Gastroesophageal sphincter (tissue), 4 donors: ENCODE measurements around the gene SHLD2. TPM values are rescaled to one million over a fixed set of nuclear protein-coding genes. Genes with fewer than 3 reads are reported as not detected.
"Not testable (repeated sequence)": the region's sequence is repeated elsewhere in the genome, so short reads cannot be mapped to it uniquely, and the experiment has no call there.

Experiments
- ATAC-seq: fragments of 150-250 bp; one replicate; pipeline ENCODE4 v1.9.1; 2016; ENCODE audit warnings: mild to moderate bottlenecking, moderate library complexity
- H3K27ac ChIP-seq, 4 donors: fragments of 200-600 bp; sonication (generic) in 3 of 4; 1 replicate in 3 of 4; 2 replicates in 1 of 4; pipeline ENCODE4 v1.5.1; 2016 to 2019
- H3K27me3 ChIP-seq: fragments of 200-600 bp; sonication (generic); one replicate; pipeline ENCODE4 v1.5.1; 2019
- H3K36me3 ChIP-seq, 2 donors: fragments of 200-600 bp; sonication (generic); one replicate each; pipeline ENCODE4 v1.5.1; 2019; ENCODE audit warnings: control low read depth in 1 of 2
- H3K4me1 ChIP-seq, 3 donors: fragments of 200-600 bp; sonication (generic); 1 replicate in 2 of 3; 2 replicates in 1 of 3; pipeline ENCODE4 v1.5.1; 2016 to 2019; ENCODE audit warnings: control low read depth in 2 of 3
- H3K4me3 ChIP-seq, 2 donors: fragments of 200-600 bp; sonication (generic); one replicate each; pipeline ENCODE4 v1.5.1; 2019; ENCODE audit warnings: mild to moderate bottlenecking in 1 of 2, moderate library complexity in 1 of 2
- H3K9me3 ChIP-seq, 3 donors: fragments of 200-600 bp; sonication (generic); one replicate each; pipeline ENCODE4 v1.5.1; 2017 to 2019; ENCODE audit warnings: control low read depth in 2 of 3
- WGBS, 2 donors: methylation state at CpG; one replicate each; pipeline ENCODE4 v1.1.5; 2018; ENCODE audit warnings: low coverage in 1 of 2; 5-methylcytosine and 5-hydroxymethylcytosine counted together
- total RNA-seq, 4 donors: library from RNA; depleted of rRNA; stranded (reverse); fragments of >200 nt; gene quantifications; one replicate each; pipeline ENCODE4 v1.1.0, GENCODE V29; 2016

SHLD2 gene
- total RNA-seq, 4 donors from 2014 or later, result 21.2 to 31.0 (median 26.6) TPM

DNA sequence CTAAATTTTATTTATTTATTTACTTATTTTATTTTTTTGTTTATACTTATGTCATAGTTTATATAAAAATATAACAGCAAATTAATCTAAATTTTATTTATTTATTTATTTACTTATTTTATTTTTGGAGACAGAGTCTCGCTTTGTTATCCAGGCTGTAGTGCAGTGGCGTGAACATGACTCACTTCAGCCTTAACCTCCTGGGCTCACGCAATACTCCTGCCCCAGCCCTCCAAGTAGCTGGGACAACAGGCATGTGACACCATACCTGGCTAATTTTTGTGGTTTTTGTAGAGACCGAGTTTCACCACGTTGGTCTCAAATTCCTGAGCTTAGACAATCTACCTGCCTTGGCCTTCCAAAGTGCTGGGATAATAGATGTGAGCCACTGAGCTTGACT is 115.3 kb downstream of the SHLD2 start:
- not testable (repeated sequence) for ATAC-seq, H3K4me3 ChIP-seq, H3K27ac ChIP-seq, H3K4me1 ChIP-seq, H3K27me3 ChIP-seq, H3K9me3 ChIP-seq, H3K36me3 ChIP-seq
- 93 to 95% methylated on average over 5 of the region's 5 CpGs for WGBS, 2 donors

DNA sequence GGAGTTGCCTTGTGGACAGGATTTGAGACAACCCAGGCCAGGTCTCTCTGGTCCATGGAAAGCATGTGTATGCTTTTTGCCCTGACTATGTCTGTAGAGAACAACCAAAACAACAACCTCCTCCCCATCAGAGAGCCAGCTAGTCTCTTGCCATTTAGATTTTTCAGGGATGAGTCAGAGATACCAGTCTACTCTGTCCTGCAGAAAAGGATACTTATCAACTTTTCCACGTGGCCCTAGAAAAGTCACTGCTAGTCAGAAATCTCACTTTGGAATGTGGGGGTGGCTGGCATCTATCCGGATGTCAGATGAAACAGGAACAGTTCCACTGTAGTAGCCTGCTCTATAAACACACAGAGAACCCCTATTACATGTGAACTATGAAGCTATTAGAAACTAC is 116.8 kb downstream of the SHLD2 start:
- ATAC-seq, H3K4me3 ChIP-seq, H3K27ac ChIP-seq, H3K27me3 ChIP-seq, H3K9me3 ChIP-seq, H3K36me3 ChIP-seq, H3K4me1 ChIP-seq: not testable (repeated sequence)
- 40 to 57% methylated on average over 1 of the region's 2 CpGs for WGBS, 2 donors

DNA sequence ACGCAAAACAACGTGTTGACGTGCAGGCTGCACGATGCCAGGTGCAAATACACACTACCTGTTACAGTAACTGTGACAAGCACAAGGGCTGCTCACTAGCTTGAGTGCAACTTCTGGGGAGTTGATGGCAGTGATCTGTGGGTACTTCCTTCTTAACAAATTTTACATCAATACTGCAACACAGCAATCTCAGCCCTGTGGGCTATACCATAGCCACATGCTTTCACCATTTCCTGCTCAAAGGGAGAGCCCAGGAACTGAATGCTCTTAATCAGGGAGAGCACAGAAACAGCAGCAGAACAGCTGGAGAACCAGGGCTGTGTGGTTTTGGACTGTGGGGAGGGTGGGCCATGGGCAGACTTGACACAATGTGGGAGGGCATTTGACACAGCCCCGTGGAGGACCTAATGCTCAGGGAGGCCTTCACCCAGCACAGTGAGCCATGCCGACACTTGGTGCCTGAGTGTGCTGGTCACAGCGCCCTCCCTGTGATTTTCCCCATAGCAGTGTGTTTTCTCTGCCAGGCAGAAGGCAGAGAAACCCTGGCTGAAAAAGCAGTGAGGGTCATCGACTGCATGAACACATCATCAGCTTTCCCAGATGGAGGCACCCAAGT is 118.3 kb downstream of the SHLD2 start:
- not testable (repeated sequence) for H3K9me3 ChIP-seq, H3K27ac ChIP-seq, H3K4me3 ChIP-seq, H3K4me1 ChIP-seq, ATAC-seq, H3K27me3 ChIP-seq, H3K36me3 ChIP-seq
- 91% methylated on average over 4 of the region's 8 CpGs; no CpG with 5 or more reads in 1 of the 2 donors for WGBS, 2 donors

DNA sequence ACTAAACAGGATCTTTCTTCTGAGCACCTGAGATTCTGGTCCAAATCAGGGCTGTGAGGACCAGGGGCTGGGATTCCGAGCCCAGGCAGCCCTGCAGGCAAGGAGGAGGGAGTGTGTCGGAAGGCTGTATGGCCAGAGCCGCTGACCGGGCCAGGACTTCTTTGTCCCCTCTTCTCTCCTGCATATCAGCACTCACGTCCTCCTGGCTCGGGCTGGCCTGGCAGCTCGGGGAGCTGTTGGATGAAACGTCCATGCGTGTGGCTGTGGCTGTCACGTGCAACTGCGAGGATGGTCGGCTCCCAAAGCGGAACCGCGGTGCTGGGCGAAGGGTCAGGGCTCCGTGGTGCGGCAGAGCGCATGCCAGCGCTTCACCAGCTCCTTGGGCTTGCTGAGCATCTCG is 118.8 kb downstream of the SHLD2 start:
- H3K4me1 ChIP-seq, ATAC-seq, H3K27ac ChIP-seq, H3K27me3 ChIP-seq, H3K4me3 ChIP-seq, H3K36me3 ChIP-seq, H3K9me3 ChIP-seq: not testable (repeated sequence)
- WGBS, 2 donors, result no CpG with 5 or more reads among the region's 21 CpGs

DNA sequence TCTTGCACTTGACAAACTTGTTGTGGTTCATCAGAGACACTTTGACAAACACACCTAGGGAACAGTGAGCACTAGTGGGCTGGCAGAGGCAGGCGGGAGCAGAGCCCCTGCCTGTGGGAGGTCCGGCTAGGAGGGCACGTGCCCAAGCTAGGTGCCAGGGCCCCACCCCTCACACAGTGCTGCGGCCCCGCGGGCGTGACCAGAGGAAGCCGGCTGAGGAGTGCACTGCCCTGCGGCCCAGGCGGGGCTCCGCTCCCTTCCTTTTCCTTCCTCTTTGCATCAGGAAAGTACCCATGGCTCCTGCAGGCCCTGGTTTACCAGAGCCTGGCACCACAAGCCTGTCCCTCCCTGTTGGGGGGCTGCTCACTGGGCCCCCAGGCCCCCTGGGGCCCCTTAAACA is 121.1 kb downstream of the SHLD2 start:
- H3K36me3 ChIP-seq, H3K4me3 ChIP-seq, H3K27me3 ChIP-seq, H3K4me1 ChIP-seq, H3K9me3 ChIP-seq: not testable (repeated sequence)
- peak; percentile 70 for ATAC-seq
- H3K27ac ChIP-seq, result peak overlapping the region in 1 of 4 donors; percentile 12
- 79% methylated on average over 7 of the region's 11 CpGs; no CpG with 5 or more reads in 1 of the 2 donors for WGBS, 2 donors

DNA sequence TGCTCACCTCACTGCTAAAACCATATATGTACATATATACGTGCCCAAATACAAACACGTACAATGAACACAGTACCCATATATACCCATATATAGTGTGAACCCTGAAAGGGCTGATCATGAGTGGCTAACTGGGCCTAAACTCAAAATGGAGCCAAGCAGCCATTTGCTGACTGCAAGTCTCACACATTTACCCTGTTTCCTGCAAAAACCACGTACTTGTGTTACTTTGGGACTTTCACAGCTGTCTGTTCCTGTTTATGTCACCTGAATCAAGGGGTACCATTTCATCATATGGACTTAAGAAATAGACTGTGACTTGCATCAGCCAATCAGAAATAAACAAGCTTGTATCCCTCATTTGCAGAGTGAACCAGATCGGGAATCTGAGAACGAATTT is 124.4 kb downstream of the SHLD2 start:
- H3K27ac ChIP-seq, H3K36me3 ChIP-seq, H3K27me3 ChIP-seq, H3K9me3 ChIP-seq, ATAC-seq, H3K4me3 ChIP-seq, H3K4me1 ChIP-seq: not testable (repeated sequence)
- WGBS, 2 donors, result no CpG with 5 or more reads among the region's 5 CpGs

DNA sequence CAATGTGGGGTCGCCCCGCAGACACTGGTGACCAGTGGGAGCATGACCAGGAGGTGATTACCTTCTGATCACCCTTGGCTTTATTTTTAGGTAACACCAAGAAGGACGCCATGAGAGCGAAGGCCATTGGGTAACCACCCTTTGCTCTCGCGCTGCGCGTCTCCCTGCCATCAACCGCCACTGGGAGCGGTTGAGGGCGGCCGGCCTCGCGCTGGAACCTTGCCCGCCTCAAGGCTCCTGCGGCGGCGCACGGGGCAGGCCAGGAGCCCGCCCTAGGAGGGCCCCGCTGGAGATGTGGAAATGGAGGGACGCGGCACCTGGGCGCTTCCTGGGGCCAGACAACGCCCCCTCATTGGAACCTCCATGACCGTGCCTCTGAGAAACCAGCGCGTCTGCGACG is 127.8 kb downstream of the SHLD2 start:
- not testable (repeated sequence) for H3K36me3 ChIP-seq, H3K9me3 ChIP-seq, H3K4me1 ChIP-seq, H3K27me3 ChIP-seq, H3K4me3 ChIP-seq, ATAC-seq, H3K27ac ChIP-seq
- no CpG with 5 or more reads among the region's 30 CpGs for WGBS, 2 donors

DNA sequence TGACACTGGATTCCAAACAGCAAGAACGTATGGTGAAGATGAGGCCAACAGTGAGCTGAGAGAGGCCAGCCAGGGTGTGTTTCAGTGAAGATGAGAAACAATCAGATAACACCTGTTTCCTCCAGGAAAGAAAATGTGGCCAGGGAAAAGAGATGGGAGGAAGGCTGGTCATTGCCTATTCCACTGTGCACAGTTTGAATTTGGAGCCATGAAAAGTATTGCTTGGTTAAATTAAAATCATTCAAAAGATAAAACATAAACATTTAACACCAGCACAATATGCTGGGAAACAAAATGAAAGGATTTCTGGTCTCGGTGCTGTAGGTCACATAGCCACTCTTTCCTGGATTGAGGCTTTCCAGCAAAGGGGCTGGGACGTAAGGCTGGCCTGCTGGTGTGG is 130.1 kb downstream of the SHLD2 start, which contains the start of gene NUTM2A:
NUTM2A (plus strand) TSS at position 301 of the 400 bp plus-strand sequence. CDS start 383 bp downstream, outside the sequence.
- not testable (repeated sequence) for H3K27ac ChIP-seq, H3K27me3 ChIP-seq, H3K4me3 ChIP-seq, H3K4me1 ChIP-seq, H3K36me3 ChIP-seq, H3K9me3 ChIP-seq, ATAC-seq
- WGBS, 2 donors, result no CpG with 5 or more reads among the region's 3 CpGs

DNA sequence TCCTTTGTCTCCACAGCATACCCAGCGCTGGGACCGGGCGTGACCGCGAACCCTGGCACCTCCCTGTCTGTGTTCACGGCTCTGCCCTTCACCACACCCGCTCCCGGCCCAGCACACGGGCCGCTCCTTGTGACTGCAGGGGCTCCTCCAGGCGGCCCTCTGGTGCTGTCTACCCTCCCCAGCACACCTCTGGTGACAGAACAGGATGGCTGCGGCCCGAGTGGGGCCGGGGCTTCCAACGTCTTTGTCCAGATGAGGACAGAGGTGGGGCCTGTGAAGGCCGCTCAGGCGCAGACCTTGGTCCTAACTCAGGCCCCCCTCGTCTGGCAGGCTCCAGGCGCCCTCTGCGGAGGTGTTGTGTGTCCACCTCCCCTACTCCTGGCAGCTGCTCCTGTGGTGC is 133.2 kb downstream of the SHLD2 start:
- H3K4me1 ChIP-seq, H3K4me3 ChIP-seq, H3K27ac ChIP-seq, H3K9me3 ChIP-seq, ATAC-seq, H3K36me3 ChIP-seq, H3K27me3 ChIP-seq: not testable (repeated sequence)
- no CpG with 5 or more reads among the region's 20 CpGs for WGBS, 2 donors

DNA sequence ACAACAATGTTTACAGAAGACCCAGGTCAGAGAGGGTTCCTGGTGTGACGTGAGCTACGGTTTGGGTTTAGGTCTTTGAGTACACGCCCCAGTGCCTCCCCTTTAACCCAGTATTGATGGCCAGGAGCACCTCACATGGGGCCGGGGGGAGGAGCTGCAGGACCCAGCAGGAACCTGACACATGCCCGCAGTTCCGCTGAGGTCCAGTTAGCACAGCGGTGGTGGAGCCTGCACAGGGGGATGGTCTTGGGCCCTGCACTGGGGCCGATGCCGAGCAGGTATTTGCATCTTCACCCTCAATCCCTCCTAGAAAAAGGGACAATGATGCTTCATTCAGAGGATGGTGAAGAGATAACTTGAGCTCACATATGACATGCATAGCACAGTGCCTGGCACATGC is 134.2 kb downstream of the SHLD2 start:
- not testable (repeated sequence) for H3K27me3 ChIP-seq, H3K9me3 ChIP-seq, H3K4me1 ChIP-seq, H3K27ac ChIP-seq, H3K4me3 ChIP-seq, ATAC-seq, H3K36me3 ChIP-seq
- WGBS, 2 donors, result 96% methylated on average over 3 of the region's 9 CpGs; no CpG with 5 or more reads in 1 of the 2 donors

DNA sequence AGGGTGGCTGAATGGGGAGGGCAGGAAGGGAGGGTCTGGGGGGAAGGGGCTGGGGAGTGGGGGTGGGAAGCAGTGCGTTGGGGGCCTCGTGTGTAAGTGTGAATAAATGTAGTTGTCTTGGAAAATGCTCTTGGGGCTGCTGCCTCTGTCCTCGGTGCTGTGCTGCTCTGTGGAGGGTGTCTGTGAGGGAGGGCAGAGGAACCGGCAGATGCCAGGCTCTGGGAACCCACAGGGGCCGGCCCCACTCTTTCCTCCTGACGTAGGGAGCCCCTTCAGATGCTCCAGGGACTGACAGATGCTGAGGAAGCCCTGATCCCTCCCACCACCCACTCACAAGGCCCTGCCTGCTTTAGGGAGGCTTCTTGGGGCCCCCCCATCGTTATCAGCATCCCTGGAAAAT is 139.8 kb downstream of the SHLD2 start:
- H3K4me1 ChIP-seq, H3K4me3 ChIP-seq, H3K9me3 ChIP-seq, H3K36me3 ChIP-seq, H3K27me3 ChIP-seq, ATAC-seq, H3K27ac ChIP-seq: not testable (repeated sequence)
- WGBS, 2 donors, result no CpG with 5 or more reads among the region's 7 CpGs

DNA sequence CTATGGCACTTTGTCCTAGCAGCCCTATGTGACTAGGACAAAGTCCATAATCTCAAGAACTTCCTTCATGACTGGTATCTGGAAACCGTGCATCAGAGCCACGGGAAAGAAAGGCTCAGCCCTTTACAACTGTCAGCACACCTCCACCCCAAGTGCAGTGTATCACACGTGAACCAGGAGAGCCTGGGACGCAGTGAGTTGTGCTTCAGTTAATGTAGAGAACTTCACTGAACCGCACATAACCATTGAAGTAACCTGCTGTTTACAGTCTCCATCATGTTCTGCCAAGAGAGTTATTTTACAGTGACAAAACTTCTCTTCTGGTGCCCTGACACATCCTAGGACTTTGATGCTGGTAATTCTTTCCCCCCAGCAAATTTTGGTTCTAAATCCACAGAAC is 142.2 kb downstream of the SHLD2 start:
- not testable (repeated sequence) for H3K36me3 ChIP-seq, ATAC-seq, H3K9me3 ChIP-seq, H3K4me3 ChIP-seq, H3K27ac ChIP-seq, H3K4me1 ChIP-seq, H3K27me3 ChIP-seq
- 100% methylated on average over 1 of the region's 5 CpGs; no CpG with 5 or more reads in 1 of the 2 donors for WGBS, 2 donors

DNA sequence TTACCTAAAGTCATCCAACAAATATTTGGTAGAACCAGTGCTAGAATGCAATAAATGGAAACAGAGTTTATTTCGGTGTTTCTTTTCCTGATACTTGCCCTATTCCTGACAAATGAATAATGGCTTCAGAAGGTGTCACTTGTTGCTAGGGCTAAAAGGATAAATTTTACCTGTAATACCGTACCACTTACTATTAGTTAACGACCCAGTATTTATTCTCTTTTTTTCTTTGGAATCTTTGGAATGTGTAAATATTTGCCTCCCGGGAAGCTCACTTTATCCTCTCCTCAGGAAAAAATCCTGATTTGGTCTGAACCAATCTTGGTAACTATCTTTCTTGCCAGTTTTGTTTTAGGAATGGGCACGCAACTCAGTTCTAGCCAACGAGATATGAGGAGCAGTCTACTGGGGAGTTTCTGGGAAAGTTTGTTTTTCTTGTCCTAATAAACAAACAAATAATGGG is 144.4 kb downstream of the SHLD2 start:
- H3K9me3 ChIP-seq, ATAC-seq, H3K27ac ChIP-seq: not testable (repeated sequence)

More for the DNA sequence above, 144.4 kb downstream of the SHLD2 start:
- WGBS, 2 donors, result no CpG with 5 or more reads among the region's 6 CpGs
- not testable (repeated sequence) for H3K36me3 ChIP-seq, H3K27me3 ChIP-seq, H3K4me1 ChIP-seq, H3K4me3 ChIP-seq
